Activated CD8-positive, alpha-beta memory T cell treated with anti-CD3 and anti-CD28 coated beads, Interleukin-2, amount 50 U/mL, for 24 hours (primary cell): Measurements from ENCODE around the gene PIEZO1.

Experiments
- DNase-seq: peaks from one replicate; pipeline ENCODE4 v3.0.0-alpha.2; 2020; ENCODE audit errors: extremely low read depth

Gene PIEZO1

DNA sequence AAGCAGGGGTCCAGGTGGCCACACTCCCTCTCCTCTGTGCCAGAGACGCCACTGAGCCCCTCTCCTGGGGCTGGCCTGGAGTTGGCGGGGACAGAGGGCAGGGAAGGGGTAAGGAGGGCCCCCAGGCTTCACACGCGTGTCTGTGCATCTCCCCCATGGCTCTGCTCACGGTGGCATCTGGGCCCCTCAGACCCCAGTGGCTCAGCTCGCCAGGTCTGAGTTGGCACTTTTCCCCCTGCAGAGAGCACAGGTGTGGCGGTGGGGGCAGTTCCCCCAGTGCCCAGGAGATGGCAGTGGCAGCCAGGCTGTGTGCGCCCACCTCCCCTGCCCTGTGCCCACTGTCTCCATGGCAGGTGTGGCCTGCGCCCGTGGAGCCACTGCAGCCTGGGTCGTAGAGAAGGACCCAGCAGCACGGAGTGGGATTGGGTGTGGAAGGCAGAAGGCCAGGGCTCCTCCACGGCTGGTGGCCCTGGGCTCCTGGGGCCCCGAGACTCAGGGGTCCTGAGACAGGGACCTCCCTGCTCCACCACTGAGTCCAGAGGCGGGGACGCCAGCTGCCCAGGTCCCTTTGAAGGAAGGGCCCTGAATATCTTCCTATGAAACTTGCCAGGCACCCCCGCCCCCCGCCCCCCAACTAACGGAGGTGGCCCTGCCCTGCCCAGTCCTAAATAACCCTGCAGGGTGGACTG is 31.0 kb upstream of the PIEZO1 start:
- DNase-seq = no peak

DNA sequence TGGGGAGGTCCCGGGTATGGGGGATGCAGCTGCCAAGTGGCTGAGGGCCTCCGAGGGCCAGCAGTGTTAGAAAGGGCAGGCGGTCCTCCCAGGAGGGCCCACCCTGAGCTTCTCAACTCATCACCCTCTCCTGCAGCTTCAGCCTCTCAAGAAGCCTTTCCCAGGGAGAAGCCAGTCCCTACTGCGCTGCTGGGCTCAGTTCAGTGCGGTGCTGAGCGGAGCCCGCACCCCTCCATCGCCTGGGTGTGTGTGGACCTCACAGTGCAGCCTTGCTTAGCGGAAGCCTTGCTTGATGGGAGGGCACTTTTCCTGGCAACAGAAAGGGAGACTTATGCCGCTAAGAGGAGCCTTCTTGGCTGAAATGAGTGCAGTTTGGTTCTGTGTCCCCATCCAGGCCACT is 30.2 kb upstream of the PIEZO1 start:
- no peak for DNase-seq

DNA sequence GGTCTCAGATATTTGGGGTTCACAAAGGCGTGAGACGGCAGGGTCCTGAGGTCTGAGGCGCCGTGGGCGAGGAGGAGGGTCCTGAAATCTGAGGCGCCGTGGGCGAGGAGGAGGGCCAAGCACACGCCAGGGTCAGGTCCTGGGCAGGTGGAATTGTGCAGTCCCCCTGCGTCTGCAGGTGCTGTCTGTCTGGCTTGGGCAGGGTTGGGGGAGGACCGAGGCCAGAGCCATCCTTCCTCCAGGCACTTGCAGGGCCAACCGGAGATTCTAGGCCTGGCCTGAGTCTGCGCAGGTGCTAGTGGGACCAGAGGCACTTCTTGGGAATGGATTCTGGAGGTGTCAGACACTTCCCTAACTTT is 29.1 kb upstream of the PIEZO1 start:
- no peak for DNase-seq

DNA sequence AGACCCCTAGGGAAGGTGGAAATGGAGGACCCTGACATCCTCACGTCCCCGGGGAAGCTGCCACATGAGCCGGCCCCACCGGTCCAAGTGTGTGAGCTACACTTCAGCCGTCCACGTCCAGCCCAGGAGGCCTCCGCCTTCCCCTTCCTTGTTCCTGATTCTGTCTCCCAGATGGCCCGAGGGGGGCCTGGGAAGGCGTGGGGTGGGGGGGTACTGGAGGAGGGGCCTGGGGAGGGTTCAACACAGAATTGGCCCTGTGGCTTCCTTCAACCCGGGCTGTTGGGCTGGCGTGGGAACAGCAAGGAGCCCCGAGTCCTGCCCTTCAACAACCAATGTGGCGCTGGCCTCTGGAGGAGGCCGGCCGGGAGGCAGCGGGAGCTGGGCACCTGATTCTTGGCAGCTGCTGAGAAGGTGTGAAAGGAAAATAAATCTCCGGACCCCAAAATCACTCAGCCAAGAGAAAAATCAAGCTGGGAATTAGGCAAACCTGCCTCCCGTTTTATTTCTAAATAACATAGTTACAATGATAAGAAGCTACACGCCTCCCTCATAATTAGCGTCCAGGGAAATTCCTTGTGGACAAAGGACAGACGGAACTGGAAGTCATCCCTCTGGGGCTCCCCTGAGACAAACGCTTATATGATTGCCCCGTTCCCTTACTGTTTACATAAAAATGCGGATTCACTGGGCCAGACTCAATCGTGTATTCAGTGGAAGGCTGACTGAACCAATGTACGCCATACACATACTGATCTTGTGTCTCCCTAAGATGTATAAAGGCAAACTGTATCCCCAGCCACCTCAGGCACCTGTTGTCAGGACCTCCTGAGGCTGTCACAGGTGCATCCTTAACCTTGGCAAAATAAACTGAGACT is 28.5 kb upstream of the PIEZO1 start:
- DNase-seq = no peak

DNA sequence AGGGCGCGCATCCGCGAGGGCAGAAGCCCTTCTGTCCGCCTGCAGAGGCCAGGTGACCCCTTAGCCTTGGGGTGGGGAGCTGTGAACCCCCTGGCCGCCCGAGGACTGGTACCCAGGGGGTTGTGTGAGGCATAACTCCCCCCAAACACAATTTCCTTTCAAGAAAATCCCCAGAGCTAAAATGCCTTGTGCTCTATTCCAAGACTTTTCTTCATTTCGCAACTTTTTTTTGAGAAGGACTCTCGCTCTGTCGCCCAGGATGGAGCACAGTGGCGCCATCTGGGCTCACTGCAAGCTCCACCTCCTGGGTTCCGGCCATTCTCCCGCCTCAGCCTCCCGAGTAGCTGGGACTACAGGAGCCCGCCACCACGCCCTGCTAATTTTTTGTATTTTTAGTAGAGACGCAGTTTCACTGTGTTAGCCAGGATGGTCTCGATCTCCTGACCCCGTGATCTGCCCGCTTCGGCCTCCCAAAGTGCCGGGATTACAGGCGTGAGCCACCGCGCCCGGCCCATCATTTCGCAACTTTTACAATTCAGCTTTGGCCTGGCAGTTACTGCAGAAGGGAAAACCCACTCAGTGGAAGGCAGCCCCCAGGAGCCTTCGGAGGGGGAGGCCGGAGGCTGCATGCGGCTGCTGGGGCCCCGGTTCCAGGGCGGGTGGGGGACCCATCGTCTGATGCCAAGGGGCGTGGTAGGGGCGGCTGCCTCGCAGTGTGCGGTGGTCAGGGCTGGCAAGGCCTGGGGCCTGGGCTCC is 27.7 kb upstream of the PIEZO1 start:
- no peak for DNase-seq

DNA sequence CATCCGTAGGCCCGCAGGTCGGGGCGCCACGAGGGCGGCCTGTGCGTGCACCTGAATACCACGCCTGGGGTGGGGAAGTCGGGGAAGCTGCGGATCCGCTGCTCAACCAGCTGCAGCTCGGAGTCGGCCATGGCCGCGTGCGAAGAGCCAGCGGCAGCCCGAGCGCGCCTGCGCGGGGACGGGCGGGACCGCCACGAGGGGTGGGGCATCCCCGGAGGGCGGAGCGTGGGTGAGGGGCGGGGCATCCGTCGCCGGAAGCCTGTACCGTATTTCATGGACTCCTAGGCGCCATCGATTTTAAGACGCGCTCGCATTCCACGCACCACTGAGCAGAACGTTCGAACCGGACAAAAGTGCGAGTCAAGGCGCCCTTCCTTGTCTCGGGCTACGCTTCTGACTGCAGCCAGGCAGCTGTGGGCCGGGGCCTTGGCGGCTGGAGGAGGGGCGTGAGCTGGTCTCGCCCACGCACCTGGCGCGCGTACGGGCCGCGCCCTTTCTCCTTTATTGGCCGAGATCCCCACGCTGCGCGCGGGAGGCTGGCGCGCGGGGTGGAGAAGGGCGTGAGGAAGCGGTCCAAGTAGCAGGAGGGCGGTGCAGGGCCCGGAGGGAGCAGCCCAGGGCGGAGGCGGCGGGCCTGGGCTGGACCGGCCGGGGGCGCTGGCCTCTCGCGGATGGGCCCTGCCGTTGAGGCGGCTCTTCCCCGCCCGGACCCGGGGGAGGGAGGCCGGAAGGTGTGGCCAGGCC is 26.9 kb upstream of the PIEZO1 start, which contains the start of gene APRT:
Gene APRT (minus strand): TSS at position 160 of the 744 bp plus-strand sequence. CDS start 29 bp downstream, at position 131.
- DNase-seq = peak; percentile 89

DNA sequence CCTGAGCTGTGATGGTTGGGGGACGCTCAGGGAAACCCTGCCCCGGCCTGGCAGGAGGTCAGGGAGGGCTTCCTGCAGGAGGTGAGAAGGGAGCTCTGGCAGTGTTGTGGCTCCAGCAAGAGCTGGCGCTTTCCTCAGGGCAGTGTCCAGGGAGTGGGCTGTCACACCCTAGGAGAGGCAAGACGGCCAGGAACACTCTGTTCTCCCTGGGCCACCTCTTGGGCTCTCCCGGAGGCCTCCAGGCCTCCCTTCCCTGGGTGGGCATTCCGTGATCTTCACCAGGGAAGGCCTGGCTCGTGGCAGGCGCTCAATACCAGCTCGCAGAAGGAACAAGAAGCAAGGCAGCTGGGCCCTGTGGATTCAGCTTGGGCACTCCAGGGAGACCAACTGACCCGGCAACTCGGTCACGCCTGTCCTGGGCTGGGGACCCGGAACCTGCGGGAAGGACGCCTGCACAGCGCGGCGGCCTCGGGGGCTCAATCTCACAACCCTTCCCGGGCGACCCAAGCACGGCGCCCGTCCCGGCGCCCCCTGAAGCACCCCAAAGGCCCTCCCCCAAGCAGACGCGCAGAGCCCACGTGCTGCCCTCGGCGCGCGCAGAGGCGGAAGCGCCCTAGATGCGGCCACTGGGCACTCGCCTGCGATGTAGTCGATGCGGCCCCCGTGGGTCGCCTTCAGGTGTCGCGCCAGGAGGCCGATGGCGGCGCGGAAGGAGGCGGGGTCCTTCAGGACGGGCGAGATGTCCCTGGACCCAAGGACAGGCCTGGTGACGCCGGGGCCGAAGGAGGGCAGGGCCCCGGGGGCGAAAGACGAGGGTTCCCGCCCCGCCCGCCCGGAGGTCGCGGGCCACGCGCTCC is 26.1 kb upstream of the PIEZO1 start:
- no peak for DNase-seq

DNA sequence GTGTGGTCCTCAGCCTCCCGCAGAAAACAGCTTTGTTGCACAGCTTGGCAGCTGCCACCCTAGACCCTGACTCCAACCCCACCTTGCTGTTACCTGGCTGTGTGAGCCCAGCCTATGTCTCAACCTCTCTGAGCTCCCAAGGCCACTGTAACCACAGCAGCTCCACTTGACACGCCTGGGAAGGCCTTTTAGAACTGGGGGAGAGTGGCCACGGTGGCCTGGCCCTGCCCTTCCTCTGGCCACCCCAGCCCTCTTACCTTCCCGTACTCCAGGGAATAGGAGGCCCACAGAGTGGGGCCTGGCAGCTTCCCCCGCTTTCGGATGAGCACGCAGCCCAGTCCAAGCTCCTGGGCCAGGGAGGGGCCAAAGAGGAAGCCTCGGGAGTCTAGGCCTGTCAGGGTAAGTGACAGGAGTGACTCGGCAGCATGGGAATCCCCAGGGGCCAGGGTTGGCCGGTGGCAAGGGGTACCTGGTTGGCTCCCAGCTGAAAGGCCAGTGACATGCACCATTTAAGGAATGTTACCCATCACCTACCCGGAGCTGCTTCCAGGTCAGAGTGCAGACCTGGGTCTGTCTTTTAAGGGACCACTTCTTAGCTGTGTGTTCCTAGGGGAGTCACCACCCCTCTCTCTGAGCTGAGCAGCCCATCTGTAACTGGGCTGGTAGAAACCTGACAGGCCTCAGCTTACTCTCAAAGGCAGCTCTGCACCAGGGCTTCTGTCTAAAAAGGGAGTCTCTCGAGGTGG is 25.3 kb upstream of the PIEZO1 start:
- DNase-seq = no peak

DNA sequence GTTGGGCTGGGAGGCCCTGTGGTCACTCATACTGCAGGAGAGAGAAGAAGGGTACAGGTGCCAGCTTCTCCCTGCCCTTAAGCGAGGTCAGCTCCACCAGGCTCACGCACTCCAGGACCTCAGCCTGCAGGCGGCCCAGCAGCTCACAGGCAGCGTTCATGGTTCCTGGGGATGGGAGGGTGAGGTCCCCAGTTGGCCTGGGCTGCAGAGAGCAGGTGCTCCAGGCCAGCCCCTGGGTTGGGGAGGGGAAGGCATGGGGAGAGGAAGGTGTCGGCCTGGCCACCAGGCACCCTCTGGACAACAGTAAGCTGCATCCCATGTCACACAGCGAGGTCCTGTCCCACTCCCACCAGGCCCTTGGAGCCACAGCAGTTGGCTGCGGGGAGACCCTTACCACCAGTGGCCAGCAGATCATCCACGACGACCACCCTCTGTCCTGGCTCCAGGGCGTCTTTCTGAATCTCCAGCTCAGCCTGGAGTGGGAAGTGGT is 24.7 kb upstream of the PIEZO1 start:
- DNase-seq = no peak

DNA sequence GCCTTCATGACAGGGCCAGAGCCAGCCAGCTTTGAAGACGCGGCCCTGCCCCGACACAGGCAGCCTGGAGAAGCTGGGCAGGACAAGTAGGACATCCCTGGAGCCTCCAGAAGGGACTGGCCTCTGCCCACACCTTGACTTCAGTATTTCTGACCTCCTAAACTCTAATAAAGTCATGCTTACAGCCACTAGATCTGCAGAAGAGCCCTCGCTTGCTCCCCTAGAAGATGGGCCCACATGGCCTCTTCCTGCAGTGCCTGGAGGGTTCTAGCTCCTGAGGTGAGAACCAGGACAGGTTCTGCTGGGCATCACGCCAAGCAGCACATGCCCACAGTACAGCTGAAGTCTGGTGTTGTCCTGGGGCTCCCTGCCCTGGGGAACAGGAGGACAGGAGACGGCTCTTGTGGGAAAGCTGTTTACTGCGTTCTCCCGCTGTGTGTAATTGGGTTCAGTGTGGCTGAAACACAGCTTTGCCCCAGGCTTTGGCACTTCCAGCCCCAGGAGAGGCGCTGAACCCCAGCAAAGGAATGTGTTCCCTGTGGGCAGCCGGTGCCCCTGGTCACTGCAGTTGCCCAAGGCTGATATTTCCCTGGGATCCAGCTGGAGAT is 24.2 kb upstream of the PIEZO1 start:
- DNase-seq = no peak

DNA sequence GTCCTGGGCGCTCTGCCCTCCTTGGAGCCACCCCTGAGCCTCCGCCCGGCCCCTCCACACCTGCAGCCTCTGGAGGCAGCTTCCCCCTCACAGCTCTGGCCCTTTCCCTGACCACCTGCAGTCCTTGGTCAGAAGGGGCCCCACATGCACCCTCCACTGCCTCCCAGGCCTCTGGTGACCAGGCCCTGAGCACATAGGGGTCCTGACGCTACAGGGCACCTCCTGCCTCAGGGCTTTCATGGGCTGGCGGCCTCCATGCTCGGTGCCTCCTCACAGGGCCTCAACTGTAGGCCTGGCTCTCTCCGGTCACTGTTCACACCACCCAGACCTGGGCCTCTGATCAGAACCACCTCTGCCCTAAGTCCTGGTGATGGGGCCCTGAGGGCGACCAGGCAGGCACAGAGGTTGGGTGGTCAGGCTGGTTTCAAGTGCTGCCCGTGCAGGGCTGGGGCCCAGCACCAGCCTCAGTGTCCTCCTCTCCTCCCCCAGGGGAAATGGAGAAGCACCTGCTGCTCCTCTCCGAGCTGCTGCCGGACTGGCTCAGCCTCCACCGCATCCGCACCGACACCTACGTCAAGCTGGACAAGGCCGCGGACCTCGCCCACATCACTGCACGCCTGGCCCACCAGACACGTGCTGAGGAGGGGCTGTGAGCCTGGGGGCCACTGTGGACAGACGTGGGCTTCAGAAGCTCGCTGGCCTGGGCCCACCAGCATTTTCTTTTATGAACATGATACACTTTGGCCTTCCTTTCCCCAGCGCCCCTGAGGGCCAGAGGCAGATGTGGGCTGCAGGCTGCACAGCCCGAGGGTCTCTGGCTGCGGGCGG is 22.8 kb upstream of the PIEZO1 start:
- no peak for DNase-seq

DNA sequence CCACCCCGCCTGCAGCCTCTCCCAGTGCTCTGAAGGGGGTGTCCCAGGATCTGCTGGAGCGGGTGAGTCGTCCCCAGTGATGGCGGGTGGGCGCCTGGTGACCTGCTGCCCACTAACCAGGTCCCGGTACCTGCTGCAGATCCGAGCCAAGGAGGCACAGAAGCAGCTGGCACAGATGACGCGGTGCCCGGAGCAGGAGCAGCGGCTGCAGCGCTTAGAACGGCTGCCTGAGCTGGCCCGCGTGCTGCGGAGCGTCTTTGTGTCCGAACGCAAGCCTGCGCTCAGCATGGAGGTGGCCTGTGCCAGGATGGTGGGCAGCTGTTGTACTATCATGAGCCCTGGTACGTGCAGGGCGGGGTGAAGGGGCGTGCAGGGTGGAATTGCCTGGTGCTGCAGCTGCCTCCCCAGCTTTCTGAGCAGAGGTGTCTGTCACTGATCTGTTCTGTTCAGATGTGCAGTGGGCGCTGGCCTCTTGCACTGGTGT is 22.2 kb upstream of the PIEZO1 start:
- no peak for DNase-seq

DNA sequence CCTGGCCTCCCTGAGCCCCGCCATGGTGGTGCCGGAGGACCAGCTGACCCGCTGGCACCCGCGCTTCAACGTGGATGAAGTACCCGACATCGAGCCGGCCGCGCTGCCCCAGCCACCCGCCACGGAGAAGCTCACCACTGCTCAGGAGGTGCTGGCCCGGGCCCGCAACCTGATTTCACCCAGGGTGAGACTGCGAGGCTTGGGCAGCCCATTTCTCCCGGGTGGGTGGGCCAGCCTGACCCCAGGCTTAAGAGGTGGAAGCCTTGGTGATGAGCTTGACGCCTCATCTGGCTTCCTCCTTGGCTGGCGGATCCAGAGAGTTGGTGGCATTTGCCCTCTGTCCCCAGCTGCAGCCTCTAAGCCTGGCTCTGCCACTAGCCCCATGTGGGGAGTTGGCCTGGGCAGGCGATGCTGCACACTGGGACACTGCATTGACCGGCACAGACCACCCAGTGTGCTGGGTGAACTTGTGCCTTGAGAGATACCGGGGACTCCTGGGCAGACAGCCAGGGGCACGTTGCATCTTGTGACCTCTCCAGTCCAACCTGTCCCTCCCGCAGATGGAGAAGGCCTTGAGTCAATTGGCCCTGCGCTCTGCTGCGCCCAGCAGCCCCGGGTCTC is 21.6 kb upstream of the PIEZO1 start:
- DNase-seq = no peak

DNA sequence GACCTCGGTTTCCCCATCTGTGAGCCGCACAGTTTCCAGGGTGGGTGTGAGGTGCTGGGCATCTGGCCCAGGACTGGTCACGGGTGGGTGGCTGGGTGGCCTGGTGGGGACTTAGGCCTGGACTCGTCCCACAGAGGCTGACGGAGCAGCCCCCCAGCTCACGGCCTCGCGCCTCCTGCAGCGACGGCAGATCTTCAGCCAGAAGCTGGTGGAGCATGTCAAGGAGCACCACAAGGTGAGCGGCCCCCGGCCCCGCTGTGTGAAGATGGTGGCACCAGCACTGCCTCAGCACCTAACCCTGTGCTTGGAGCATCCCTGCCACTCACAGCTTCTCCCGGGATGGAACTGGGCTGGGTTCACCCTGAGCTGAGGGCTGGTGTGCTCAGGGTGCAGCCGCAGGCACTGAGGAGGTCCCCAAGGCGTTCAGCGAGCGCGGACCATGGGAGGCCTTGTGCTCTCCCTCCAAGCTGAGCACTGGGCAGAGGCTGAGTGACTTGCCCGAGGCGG is 20.9 kb upstream of the PIEZO1 start:
- DNase-seq = no peak

DNA sequence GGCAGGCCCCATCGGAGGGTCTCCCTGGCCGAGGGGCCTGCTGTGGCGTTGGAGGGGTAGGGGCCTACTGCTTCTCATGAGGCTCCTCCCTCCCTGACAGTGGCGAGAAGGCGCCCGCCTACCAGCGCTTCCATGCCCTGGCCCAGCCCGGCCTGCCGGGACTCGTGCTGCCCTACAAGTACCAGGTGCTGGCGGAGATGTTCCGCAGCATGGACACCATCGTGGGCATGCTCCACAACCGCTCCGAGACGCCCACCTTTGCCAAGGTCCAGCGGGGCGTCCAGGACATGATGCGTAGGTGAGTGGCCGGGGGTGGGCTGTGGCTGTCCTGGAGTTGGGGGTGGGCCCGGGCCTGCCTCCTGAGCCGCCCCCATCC is 20.3 kb upstream of the PIEZO1 start:
- DNase-seq = no peak

DNA sequence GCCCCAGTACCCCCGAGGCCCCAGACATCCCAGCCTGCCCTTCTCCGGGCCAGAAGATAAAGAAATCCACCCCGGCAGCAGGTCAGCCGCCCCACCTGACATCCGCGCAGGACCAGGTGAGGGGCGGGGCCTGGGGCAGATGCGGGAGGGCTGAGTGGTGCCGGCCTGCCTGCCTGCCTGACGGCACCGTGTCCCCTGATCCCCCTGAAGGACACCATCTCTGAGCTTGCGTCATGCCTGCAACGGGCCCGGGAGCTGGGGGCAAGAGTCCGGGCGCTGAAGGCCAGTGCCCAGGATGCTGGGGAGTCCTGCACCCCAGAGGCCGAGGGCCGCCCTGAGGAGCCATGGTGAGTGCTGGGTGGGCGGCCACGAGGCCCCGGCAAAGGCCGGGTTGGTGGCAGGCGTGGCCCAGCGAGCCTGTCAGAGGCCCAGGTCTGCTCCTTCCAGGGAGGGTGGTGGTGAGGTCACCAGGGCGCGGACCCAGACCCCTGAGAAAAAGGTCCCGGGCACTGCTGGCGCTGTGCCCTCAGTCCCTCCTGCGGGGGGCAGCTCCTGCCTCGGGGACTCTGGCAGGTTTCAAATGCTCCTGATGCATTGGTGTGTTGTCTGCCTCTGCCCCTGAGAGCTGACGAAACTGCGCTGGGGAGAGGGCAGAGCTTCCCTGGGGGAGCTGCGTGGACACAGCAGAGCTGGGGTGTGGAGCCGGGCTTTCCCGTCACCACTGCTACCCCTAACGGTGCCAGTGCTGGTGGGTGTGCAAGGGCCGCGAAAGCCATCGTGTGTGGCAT is 19.7 kb upstream of the PIEZO1 start:
- no peak for DNase-seq

DNA sequence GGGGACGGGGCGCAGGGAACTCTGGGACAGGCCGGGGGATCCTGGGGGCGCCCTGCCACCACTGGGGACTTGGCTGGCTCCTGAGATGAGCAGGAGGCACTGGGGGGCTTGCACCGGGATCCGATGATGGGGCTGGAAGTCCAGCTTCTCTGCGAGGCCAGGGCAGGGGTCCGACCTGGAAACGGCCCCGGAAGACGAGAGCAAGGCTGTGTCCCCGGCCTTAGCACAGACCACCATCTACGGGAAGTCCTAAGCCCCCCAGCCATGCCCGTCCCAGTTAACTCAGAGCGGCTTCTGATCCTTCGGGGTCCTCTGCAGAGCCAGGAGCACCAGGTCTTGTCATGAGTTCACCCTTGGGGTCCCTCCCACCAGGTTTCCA is 19.1 kb upstream of the PIEZO1 start:
- DNase-seq = no peak
